Measurements from ENCODE around the gene ITGA1.

- no peak for TF ChIP-seq CTCF (IDR thresholded peaks at IDR 0.05)
- no peak for TF ChIP-seq POLR2A (IDR thresholded peaks at IDR 0.05)
Measured at GRCh38 chr5:52788505-52788821, 747 bp downstream of the ITGA1 start.
